Stimulated activated naive CD4-positive, alpha-beta T cell treated with Interleukin-2 at 50 U/mL for 16 hours (primary cell): ENCODE measurements around the gene EREG.

Experiments used
- DNase-seq: peaks from one replicate; lab custom pipeline; 2025; lab: John Stamatoyannopoulos, UW

Gene EREG

GRCh38 chr4:74344031-74344430 is 20.9 kb upstream of the EREG start:
- DNase-seq: no peak

- DNase-seq: no peak
These were observed 11.1 kb upstream of the EREG start for GRCh38 chr4:74353858-74354257.

GRCh38 chr4:74357965-74358364 is 7.0 kb upstream of the EREG start:
- no peak for DNase-seq

GRCh38 chr4:74361671-74362070 is 3.3 kb upstream of the EREG start:
- no peak for DNase-seq

GRCh38 chr4:74362347-74362746 is 2.6 kb upstream of the EREG start:
- DNase-seq: no peak

GRCh38 chr4:74364256-74364651 is 691 bp upstream of the EREG start:
- no peak for DNase-seq

GRCh38 chr4:74365761-74366160 is 816 bp downstream of the EREG start:
- DNase-seq: no peak

- no peak for DNase-seq
These were observed 1.5 kb downstream of the EREG start for GRCh38 chr4:74366367-74366911.

GRCh38 chr4:74367656-74368290 is 2.8 kb downstream of the EREG start:
- DNase-seq: no peak

GRCh38 chr4:74368596-74368995 is 3.7 kb downstream of the EREG start:
- no peak for DNase-seq

- DNase-seq: no peak
These were observed 4.9 kb downstream of the EREG start for GRCh38 chr4:74369855-74370254.

GRCh38 chr4:74370912-74371311 is 6.0 kb downstream of the EREG start:
- DNase-seq: no peak

GRCh38 chr4:74374128-74374527 is 9.2 kb downstream of the EREG start:
- no peak for DNase-seq

- DNase-seq: no peak
These were observed 9.8 kb downstream of the EREG start for GRCh38 chr4:74374561-74375327.

- no peak for DNase-seq
These were observed 11.0 kb downstream of the EREG start for GRCh38 chr4:74375824-74376426.

- no peak for DNase-seq
These were observed 12.0 kb downstream of the EREG start for GRCh38 chr4:74376888-74377483.

- DNase-seq: no peak
These were observed 12.8 kb downstream of the EREG start for GRCh38 chr4:74377714-74378113.

- no peak for DNase-seq
These were observed 13.6 kb downstream of the EREG start for GRCh38 chr4:74378573-74378972.

- no peak for DNase-seq
These were observed 15.0 kb downstream of the EREG start for GRCh38 chr4:74379912-74380311.

GRCh38 chr4:74385386-74385785 is 20.4 kb downstream of the EREG start:
- no peak for DNase-seq

- DNase-seq: no peak
These were observed 21.2 kb downstream of the EREG start for GRCh38 chr4:74386159-74386558.

- no peak for DNase-seq
These were observed 22.8 kb downstream of the EREG start for GRCh38 chr4:74387790-74388189.

GRCh38 chr4:74389494-74389893 is 24.5 kb downstream of the EREG start:
- DNase-seq: no peak
